Chondrocyte (in vitro differentiated cells): Measurements from ENCODE around the gene ARHGAP5. TPM values are rescaled to one million over a fixed set of nuclear protein-coding genes. Genes with fewer than 3 reads are reported as not detected.
"Not testable (repeated sequence)": the region's sequence is repeated elsewhere in the genome, so short reads cannot be mapped to it uniquely, and the experiment has no call there.

Experiments
- DNase-seq: peaks from one replicate; pipeline ENCODE4 v3.0.0; 2021; ENCODE audit warnings: mixed read lengths, low spot score
- H3K27ac Mint-ChIP-seq: one replicate; pipeline ENCODE4 v1.8.0; 2021; ENCODE audit warnings: mild to moderate bottlenecking, moderate library complexity, mixed read lengths; ENCODE audit not compliant: unreplicated experiment
- H3K27me3 Mint-ChIP-seq: 2 replicates; pipeline ENCODE4 v1.8.0; 2021; ENCODE audit warnings: low read depth, mixed read lengths
- H3K36me3 Mint-ChIP-seq: 2 replicates; pipeline ENCODE4 v1.8.0; 2021; ENCODE audit warnings: low read depth, mixed read lengths
- H3K4me1 Mint-ChIP-seq: 2 replicates; pipeline ENCODE4 v1.8.0; 2021; ENCODE audit warnings: low read depth, mild to moderate bottlenecking, mixed read lengths
- H3K4me3 Mint-ChIP-seq: one replicate; pipeline ENCODE4 v1.8.0; 2021; ENCODE audit warnings: mild to moderate bottlenecking, moderate library complexity, mixed read lengths; ENCODE audit not compliant: unreplicated experiment
- H3K9me3 Mint-ChIP-seq: 2 replicates; pipeline ENCODE4 v1.8.0; 2021; ENCODE audit warnings: low read depth, mixed read lengths
- CTCF ChIP-seq: fragments of 200-600 bp; sonication (generic); IDR thresholded peaks from 2 replicates; pipeline ENCODE4 v1.5.0; 2021; ENCODE audit warnings: antibody characterized with exemption, mild to moderate bottlenecking, moderate library complexity
- total RNA-seq: library from RNA; stranded (reverse); gene quantifications from 3 replicates; pipeline ENCODE4 v1.2.1, GENCODE V29; 2021

The ARHGAP5 gene
- total RNA-seq, 1 donor from 2014 or later = 82.8 TPM

- H3K4me3 Mint-ChIP-seq = no peak overlapping the region
- H3K9me3 Mint-ChIP-seq = no peaks in the 10 kb centered on the region
- peak overlapping the region; percentile 79 for H3K27ac Mint-ChIP-seq
- TF ChIP-seq CTCF = no peak
- H3K36me3 Mint-ChIP-seq = peaks cover 12% of the 10 kb centered on the region
- peaks cover 20% of the 10 kb centered on the region for H3K4me1 Mint-ChIP-seq
- H3K27me3 Mint-ChIP-seq = no peaks in the 10 kb centered on the region
- DNase-seq = no peak
Measured at GRCh38 chr14:32129124-32129523, 52.0 kb downstream of the ARHGAP5 start.

- not testable (repeated sequence) for H3K4me3 Mint-ChIP-seq, H3K9me3 Mint-ChIP-seq, DNase-seq, H3K27ac Mint-ChIP-seq, H3K27me3 Mint-ChIP-seq
- peaks cover 22% of the 10 kb centered on the region for H3K4me1 Mint-ChIP-seq
- H3K36me3 Mint-ChIP-seq = peaks cover 16% of the 10 kb centered on the region
Measured at GRCh38 chr14:32131689-32132088, 54.6 kb downstream of the ARHGAP5 start.

- H3K27me3 Mint-ChIP-seq = no peaks in the 10 kb centered on the region
- no peak for TF ChIP-seq CTCF
- peaks cover 25% of the 10 kb centered on the region for H3K36me3 Mint-ChIP-seq
- H3K4me1 Mint-ChIP-seq = peaks cover 11% of the 10 kb centered on the region
- H3K27ac Mint-ChIP-seq = peak overlapping the region; percentile 20
- DNase-seq = no peak
- peaks cover 8% of the 10 kb centered on the region for H3K9me3 Mint-ChIP-seq
- H3K4me3 Mint-ChIP-seq = no peak overlapping the region
Measured at GRCh38 chr14:32134448-32135097, 57.5 kb downstream of the ARHGAP5 start.

GRCh38 chr14:32136027-32136825 is 59.1 kb downstream of the ARHGAP5 start:
- peaks cover 9% of the 10 kb centered on the region for H3K4me1 Mint-ChIP-seq
- no peaks in the 10 kb centered on the region for H3K27me3 Mint-ChIP-seq
- DNase-seq = no peak
- no peak overlapping the region for H3K4me3 Mint-ChIP-seq
- H3K36me3 Mint-ChIP-seq = peaks cover 29% of the 10 kb centered on the region
- peaks cover 8% of the 10 kb centered on the region for H3K9me3 Mint-ChIP-seq
- no peak for TF ChIP-seq CTCF
- no peak overlapping the region for H3K27ac Mint-ChIP-seq

GRCh38 chr14:32137313-32137712 is 60.2 kb downstream of the ARHGAP5 start:
- TF ChIP-seq CTCF = no peak
- no peak for DNase-seq
- no peak overlapping the region for H3K27ac Mint-ChIP-seq
- H3K9me3 Mint-ChIP-seq = peaks cover 12% of the 10 kb centered on the region
- peaks cover 31% of the 10 kb centered on the region for H3K36me3 Mint-ChIP-seq
- H3K4me3 Mint-ChIP-seq = no peak overlapping the region
- H3K4me1 Mint-ChIP-seq = peaks cover 12% of the 10 kb centered on the region
- H3K27me3 Mint-ChIP-seq = no peaks in the 10 kb centered on the region
